ENCODE data around the gene CFAP70.

CFAP70 gene

DNA sequence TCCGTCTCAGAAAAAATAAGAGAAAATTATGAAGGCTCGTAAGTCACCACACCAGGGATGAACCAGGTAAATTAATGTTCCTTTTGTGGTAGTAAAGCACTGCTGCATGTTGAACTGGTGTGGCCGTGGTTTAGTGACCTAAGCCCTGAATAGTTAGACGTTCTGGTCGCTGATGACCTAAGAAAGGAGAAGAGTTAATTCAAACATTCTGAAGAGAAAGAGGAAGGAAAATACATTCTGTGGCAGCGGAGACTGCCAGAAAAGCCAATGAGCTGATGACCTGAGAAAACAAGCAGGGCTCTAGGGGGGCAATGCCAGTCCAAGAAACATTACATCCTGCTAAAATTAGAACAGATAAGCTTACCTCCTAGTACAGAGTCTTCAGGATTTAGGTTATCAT lies 129.1 kb downstream of the CFAP70 start:
- Histone ChIP-seq H3K4me1 (ENCODE audit: insufficient read depth, low read length) (no peaks in the 10 kb centered on the region), H3K9ac (ENCODE audit: low read depth, low read length) (no peak overlapping the region), H3K36me3 (ENCODE audit: insufficient read depth, low read length) (peaks cover 2% of the 10 kb centered on the region; the same call in 1 of the 2 replicates), H3K9me3 (ENCODE audit: control insufficient read depth, insufficient read depth, low read length) (no peaks in the 10 kb centered on the region)

DNA sequence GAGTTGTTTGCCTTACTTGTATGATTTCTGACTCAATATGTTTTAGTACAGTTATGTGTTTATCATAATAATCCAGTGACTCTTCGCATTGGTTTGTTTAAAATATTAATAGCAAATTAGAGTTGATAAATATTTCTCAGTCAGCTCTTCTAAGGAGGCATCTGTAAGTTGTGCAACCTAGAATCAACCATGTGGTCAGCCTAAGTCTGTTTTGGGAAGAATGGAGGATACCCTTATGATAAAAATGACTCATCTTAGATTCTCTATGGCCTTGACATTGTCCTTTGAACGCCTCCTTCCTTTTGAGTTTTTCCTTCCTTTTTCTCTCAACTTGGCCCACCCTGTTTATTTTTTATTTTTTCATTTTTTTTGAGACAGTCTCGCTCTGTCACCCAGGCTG lies 130.4 kb downstream of the CFAP70 start:
- no peak overlapping the region for H3K9ac ChIP-seq (ENCODE audit: low read depth, low read length)
- no peaks in the 10 kb centered on the region for H3K9me3 ChIP-seq (ENCODE audit: control insufficient read depth, insufficient read depth, low read length)
- H3K4me1 ChIP-seq (ENCODE audit: insufficient read depth, low read length): no peaks in the 10 kb centered on the region
- no peaks in the 10 kb centered on the region for H3K36me3 ChIP-seq (ENCODE audit: insufficient read depth, low read length)

DNA sequence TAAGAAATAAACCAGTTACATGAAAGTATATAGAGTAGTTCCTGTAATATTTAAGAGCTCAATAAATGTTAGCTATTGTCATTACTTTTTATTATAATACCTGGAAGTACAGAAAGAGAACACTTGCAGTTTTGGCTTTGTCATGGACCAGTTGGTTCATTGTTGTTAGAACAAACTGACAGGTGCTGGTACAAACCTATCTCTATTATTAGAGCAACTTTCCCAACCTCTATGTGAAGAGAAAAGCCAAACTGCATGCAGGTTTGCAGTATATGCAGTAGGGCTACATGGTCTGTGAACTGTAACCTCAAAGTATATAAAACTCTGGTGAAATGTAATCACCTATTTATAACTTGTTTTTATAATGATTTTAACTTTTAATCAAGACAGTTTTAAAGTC lies 132.0 kb downstream of the CFAP70 start:
- Histone ChIP-seq H3K36me3 (ENCODE audit: insufficient read depth, low read length) (no peaks in the 10 kb centered on the region), H3K9ac (ENCODE audit: low read depth, low read length) (no peak overlapping the region), H3K4me1 (ENCODE audit: insufficient read depth, low read length) (no peaks in the 10 kb centered on the region), H3K9me3 (ENCODE audit: control insufficient read depth, insufficient read depth, low read length) (no peaks in the 10 kb centered on the region)

DNA sequence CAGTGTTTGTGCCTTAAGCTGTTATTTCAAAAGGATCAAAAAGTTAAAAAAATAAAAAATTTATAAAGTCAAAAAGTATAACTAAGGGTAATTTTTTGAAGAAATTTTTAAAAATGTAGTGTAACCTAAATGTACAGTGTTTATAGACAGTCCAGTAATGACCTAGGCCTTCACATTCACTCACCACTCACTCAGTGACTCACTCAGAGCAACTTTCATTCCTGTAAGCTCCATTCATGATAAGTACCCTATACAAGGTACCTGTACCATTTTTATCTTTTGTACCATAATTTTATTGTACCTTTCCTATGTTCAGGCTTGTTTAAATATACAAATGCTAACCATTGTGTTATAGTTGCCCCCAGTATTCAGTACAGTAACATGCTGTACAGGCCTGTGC lies 133.1 kb downstream of the CFAP70 start:
- no peaks in the 10 kb centered on the region for H3K9me3 ChIP-seq (ENCODE audit: control insufficient read depth, insufficient read depth, low read length)

DNA sequence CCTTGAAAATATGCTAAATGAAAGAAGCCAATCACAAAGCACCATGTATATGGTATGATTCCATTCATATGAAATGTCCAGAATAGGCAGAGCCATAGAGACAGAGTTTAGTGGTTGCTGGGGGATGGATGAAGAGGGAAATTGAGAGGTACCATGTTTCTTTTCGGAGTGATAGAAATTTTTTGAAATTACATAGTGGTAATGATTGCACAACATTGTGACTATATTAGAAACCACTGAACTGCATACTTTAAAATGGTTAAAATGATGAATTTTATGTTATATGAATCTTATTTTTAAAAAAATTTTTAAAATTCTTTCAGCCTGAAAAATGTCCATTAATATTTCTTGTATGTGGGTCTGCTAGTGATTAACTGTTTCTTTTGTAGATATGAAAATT lies 137.7 kb downstream of the CFAP70 start:
- Histone ChIP-seq H3K9ac (ENCODE audit: low read depth, low read length) (no peak overlapping the region), H3K36me3 (ENCODE audit: insufficient read depth, low read length) (no peaks in the 10 kb centered on the region), H3K9me3 (ENCODE audit: control insufficient read depth, insufficient read depth, low read length) (no peaks in the 10 kb centered on the region), H3K4me1 (ENCODE audit: insufficient read depth, low read length) (no peaks in the 10 kb centered on the region)

More for the DNA sequence above, 133.1 kb downstream of the CFAP70 start:
- Histone ChIP-seq H3K36me3 (ENCODE audit: insufficient read depth, low read length) (no peaks in the 10 kb centered on the region), H3K9ac (ENCODE audit: low read depth, low read length) (no peak overlapping the region), H3K4me1 (ENCODE audit: insufficient read depth, low read length) (no peaks in the 10 kb centered on the region)

DNA sequence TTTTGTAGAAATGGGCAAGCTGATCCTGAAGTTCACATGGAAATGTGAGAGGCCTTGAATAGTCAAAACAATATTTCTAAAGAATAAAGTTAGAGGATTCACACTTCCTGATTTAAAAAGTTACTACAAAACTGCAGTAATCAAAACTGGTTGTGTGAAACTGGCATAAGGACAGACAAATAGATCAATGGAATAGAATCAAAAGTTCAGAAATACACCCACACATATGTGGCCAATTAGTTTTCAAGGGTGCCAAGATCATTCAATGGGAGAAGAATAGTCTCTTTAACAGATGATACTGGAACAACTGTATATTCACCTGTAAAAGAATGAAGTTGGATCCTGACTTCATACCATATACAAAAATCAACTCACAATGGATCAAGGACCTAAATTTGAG lies 139.3 kb downstream of the CFAP70 start:
- Histone ChIP-seq H3K9me3 (ENCODE audit: control insufficient read depth, insufficient read depth, low read length) (no peaks in the 10 kb centered on the region), H3K36me3 (ENCODE audit: insufficient read depth, low read length) (no peaks in the 10 kb centered on the region), H3K9ac (ENCODE audit: low read depth, low read length) (no peak overlapping the region), H3K4me1 (ENCODE audit: insufficient read depth, low read length) (no peaks in the 10 kb centered on the region)

DNA sequence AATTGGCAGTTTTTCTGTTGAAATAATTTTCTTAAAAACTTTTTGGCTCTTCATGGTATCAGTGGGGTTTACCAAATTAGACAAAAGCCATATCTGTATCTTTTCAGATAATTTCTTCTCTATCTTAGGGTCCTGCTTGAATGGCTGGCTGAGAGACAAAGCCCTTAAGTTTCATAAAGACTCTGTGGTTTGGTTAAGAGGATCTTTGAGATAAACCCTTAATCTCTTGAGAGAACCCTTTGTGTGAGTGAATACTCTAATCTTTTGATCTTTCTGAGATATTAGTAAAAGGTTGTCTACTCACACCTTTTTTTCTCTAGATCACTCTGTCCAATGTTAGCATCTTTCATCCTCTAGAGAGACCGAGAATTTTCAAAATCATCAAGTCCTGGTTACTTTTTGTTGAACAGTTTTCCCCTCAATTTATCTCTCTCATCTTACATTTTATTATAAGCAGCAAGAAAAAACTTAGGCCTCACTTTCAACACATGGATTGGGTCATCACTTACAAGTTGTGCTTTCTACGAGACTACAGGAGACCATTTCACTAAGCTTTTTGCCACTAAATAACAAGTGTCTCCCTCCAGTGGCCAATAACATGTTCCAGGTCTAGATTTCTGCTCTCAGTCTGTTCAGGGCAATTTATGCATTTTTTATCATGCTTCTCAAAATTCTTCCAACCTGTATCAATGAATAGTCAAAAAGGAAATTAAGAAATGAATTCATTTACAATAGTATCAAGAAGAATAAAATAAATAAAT lies 140.1 kb downstream of the CFAP70 start:
- Histone ChIP-seq H3K4me1 (ENCODE audit: insufficient read depth, low read length) (no peaks in the 10 kb centered on the region), H3K36me3 (ENCODE audit: insufficient read depth, low read length) (no peaks in the 10 kb centered on the region), H3K9me3 (ENCODE audit: control insufficient read depth, insufficient read depth, low read length) (no peaks in the 10 kb centered on the region), H3K9ac (ENCODE audit: low read depth, low read length) (no peak overlapping the region)

DNA sequence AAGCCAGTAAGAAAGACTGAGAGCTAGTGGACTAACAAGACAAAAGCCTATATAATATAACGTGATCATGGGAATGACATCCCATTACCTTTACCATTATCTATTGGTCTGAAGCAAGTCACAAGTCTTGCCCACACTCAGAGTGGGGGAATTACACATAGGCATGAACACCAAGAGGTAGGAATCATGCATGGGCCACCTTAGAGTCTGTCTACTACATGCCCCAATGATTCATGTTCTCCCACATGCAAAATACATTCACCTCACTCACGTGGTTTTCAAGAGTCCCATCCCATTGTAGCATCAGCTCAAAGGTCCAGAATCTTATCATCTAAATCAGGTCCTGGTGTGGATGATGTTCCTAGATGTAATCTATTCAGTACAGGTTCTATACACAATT lies 141.0 kb downstream of the CFAP70 start:
- H3K9me3 ChIP-seq (ENCODE audit: control insufficient read depth, insufficient read depth, low read length): no peaks in the 10 kb centered on the region
- H3K36me3 ChIP-seq (ENCODE audit: insufficient read depth, low read length): no peaks in the 10 kb centered on the region
- H3K9ac ChIP-seq (ENCODE audit: low read depth, low read length): no peak overlapping the region
- H3K4me1 ChIP-seq (ENCODE audit: insufficient read depth, low read length): no peaks in the 10 kb centered on the region

DNA sequence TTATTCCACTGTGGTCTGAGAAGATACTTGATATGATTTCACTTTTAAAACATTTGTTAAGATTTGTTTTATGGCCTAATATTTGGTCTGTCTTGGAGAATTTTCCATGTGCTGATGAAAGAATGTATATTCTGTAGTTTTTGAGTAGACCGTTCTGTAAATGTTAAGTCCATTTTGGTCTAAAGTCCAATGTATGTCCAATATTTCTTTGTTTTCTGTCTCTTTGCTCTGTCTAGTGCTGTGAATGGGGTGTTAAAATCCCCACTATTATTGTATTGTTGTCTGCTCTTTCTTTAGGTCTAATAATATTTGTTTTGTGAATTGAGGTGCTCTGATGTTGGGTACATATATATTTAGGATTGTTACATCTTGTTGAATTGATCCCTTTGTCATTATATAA lies 142.9 kb downstream of the CFAP70 start:
- Histone ChIP-seq H3K9me3 (ENCODE audit: control insufficient read depth, insufficient read depth, low read length) (no peaks in the 10 kb centered on the region), H3K36me3 (ENCODE audit: insufficient read depth, low read length) (peaks cover 3% of the 10 kb centered on the region; the same call in 1 of the 2 replicates), H3K4me1 (ENCODE audit: insufficient read depth, low read length) (no peaks in the 10 kb centered on the region), H3K9ac (ENCODE audit: low read depth, low read length) (no peak overlapping the region)

DNA sequence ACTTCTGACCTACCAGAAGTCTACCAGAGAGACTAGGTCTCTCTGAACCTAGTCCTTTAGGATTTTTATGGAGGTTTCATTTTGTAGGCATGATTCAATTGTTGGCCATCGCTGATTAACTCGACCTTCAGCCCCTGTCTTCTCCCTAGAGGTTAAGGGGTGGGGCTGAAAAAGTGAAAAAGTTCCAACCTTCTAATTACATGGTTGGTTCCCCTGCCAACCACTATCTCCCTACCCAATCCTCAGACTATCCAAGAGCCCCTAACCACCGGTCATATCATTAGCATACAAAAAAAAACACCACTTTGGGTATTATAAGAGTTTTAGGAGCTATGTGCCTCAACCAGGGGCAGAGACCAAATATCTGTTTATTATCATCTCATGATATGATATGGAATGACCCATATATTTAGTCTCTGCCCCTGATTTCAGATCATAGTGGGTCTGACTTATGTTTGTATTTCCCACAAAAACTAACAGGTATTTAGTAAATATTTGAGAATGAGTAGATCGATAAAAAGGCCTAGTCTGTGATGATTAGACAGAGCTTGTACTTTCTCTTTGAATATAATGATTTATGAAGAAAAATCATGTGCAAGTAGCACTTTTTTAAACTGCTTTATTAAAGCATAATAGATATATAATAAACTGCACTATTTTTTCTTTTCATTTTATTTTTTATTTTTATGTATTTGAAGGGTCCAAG lies 147.4 kb downstream of the CFAP70 start:
- Histone ChIP-seq H3K36me3 (ENCODE audit: insufficient read depth, low read length) (peaks cover 3% of the 10 kb centered on the region; the same call in 1 of the 2 replicates), H3K9me3 (ENCODE audit: control insufficient read depth, insufficient read depth, low read length) (peaks cover 7% of the 10 kb centered on the region), H3K4me1 (ENCODE audit: insufficient read depth, low read length) (no peaks in the 10 kb centered on the region), H3K9ac (ENCODE audit: low read depth, low read length) (no peak overlapping the region)

DNA sequence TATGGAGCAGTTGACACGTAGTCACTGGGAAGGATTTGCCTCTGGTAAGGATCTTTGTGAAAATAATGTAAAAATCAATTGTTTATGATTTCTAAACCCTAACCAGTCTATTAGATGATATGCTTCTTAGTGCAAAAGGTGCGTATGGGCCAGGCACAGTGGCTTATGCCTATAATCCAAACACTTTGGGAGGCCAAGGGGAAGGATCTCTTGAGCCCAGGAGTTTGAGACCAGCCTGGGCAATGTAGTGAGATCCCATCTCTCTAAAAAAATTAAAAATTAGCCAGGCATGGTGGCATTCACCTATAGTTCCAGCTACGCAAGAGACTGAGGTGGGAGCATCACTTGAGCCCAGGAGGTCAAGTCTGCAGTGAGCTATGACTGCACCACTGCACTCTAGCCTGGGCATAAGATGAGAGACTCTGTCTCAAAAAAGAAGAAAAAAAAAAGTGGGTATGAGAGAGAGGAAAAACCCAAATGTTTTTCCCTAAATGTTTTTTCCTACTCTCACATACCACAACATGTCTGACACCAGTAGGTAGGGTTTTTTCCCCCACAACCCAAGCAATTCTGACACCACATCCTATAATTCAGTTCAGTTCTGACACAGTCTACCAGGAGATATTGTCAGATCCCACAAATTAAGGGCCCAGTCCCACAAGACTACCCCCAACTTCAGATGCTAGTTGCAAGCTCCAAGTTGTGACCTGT lies 148.1 kb downstream of the CFAP70 start:
- Histone ChIP-seq H3K36me3 (ENCODE audit: insufficient read depth, low read length) (peaks cover 3% of the 10 kb centered on the region; the same call in 1 of the 2 replicates), H3K9ac (ENCODE audit: low read depth, low read length) (no peak overlapping the region), H3K9me3 (ENCODE audit: control insufficient read depth, insufficient read depth, low read length) (peaks cover 13% of the 10 kb centered on the region), H3K4me1 (ENCODE audit: insufficient read depth, low read length) (no peaks in the 10 kb centered on the region)

DNA sequence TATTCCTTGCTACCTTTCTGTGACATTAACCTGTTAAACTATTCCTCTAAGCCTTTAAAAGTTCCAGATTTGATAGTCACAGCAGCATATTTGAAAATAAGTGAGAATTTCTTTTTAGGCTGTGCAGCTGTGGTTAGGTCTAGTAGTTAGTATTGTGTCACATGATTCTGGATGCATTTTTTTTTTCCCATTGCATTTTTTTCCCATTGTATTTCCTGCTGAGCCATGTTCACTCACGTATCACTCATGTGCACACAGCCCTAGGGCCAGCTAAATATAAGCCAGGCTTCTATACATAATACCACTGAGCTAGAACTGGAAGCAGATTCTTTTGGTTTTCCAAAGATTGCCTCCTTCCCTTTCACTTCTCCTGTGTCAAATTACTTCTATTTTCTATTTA lies 149.0 kb downstream of the CFAP70 start:
- Histone ChIP-seq H3K9ac (ENCODE audit: low read depth, low read length) (no peak overlapping the region), H3K36me3 (ENCODE audit: insufficient read depth, low read length) (peaks cover 3% of the 10 kb centered on the region; the same call in 1 of the 2 replicates), H3K9me3 (ENCODE audit: control insufficient read depth, insufficient read depth, low read length) (peaks cover 13% of the 10 kb centered on the region), H3K4me1 (ENCODE audit: insufficient read depth, low read length) (no peaks in the 10 kb centered on the region)

DNA sequence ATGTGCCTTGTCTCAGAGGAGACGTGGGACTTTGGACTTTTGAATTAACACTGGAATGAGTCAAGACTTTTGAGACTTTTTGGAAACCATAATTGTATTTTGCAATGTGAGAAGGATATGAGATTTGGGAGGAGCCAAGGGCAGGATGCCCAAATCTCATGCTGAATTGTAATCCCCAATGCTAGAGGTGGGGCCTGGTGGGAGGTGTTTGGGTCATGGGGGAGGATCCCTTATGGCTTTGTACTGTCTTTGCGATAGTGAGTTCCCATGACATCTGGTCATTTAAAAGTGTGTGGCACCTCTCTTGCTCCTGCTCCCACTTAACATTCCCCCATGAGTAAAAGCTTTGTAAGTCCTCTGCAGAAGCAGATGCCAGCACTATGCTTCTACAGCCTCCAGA lies 150.8 kb downstream of the CFAP70 start:
- Histone ChIP-seq H3K9me3 (ENCODE audit: control insufficient read depth, insufficient read depth, low read length) (peaks cover 13% of the 10 kb centered on the region), H3K36me3 (ENCODE audit: insufficient read depth, low read length) (peaks cover 3% of the 10 kb centered on the region; the same call in 1 of the 2 replicates), H3K4me1 (ENCODE audit: insufficient read depth, low read length) (no peaks in the 10 kb centered on the region), H3K9ac (ENCODE audit: low read depth, low read length) (no peak overlapping the region)

DNA sequence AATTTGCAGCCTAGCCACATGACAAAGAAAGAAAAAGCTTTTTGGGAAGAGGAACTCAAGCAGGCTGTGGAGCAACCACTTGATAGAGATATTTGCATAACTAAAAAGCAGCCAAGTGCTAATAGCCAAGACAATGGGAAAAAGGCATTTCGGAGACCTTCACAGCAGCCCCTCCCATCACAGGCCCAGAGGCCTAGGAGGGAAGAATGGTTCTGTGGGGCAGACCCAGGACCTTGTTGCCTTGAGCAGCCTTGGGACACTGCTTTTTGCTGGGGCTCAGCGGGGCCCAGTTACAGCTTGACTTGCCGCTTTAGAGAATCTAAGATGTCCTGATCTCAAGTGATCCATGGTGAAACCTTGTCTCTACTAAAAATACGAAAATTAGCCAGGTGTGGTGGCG lies 152.3 kb downstream of the CFAP70 start:
- peaks cover 13% of the 10 kb centered on the region for H3K9me3 ChIP-seq (ENCODE audit: control insufficient read depth, insufficient read depth, low read length)
- no peak overlapping the region for H3K9ac ChIP-seq (ENCODE audit: low read depth, low read length)
- H3K4me1 ChIP-seq (ENCODE audit: insufficient read depth, low read length): no peaks in the 10 kb centered on the region
- H3K36me3 ChIP-seq (ENCODE audit: insufficient read depth, low read length): peaks cover 3% of the 10 kb centered on the region; the same call in 1 of the 2 replicates

Data from ES-I3 (cell line).